Measurements from ENCODE around the gene OAS2. TPM values are rescaled to one million over a fixed set of nuclear protein-coding genes. Genes with fewer than 3 reads are reported as not detected.
A peak's percentile ranks its signal among the peaks of the same experiment; 100 is the strongest.

OAS2 gene
- polyA plus RNA-seq, 1 donor (not counting 4 experiments of a cell fraction or from before 2014, with no cell fraction given) = 92.7 TPM

GRCh38 chr12:112939761-112940381, 38.4 kb upstream of the OAS2 start:
- Histone ChIP-seq H3K27ac (ENCODE audit: control insufficient read depth, insufficient read depth, low read length) (no peak overlapping the region), H3K27me3 (ENCODE audit: control insufficient read depth, extremely low read depth, insufficient read depth, low read length) (no peaks in the 10 kb centered on the region), H4K20me1 (ENCODE audit: control insufficient read depth, extremely low read depth, insufficient read depth, low read length) (no peaks in the 10 kb centered on the region), H3K36me3 (ENCODE audit: control insufficient read depth in 2 of 2, extremely low read depth in 1 of 2, insufficient read depth in 2 of 2, low read length in 2 of 2) (peaks cover 8 to 26% of the 10 kb centered on the region in 2 experiments), H3K4me3 (ENCODE audit: control insufficient read depth in 2 of 3, extremely low read depth in 1 of 3, insufficient read depth in 2 of 3, low read depth in 1 of 3, low read length in 3 of 3) (peak overlapping the region in 2 of 3 experiments; percentile 66 to 82), H3K79me2 (ENCODE audit: control insufficient read depth, insufficient read depth, low read length) (peaks cover 43% of the 10 kb centered on the region), H2AFZ (ENCODE audit: control insufficient read depth, low read length) (no peak overlapping the region), H3K9ac (ENCODE audit: control insufficient read depth, extremely low read depth, insufficient read depth, low read length) (peak overlapping the region; percentile 88), H3K4me2 (ENCODE audit: control insufficient read depth, extremely low read depth, insufficient read depth, low read depth, low read length) (peak overlapping the region; percentile 93), H3K4me1 (ENCODE audit: control insufficient read depth, extremely low read depth, insufficient read depth, low read length) (peaks cover 38% of the 10 kb centered on the region), H3K9me1 (ENCODE audit: control insufficient read depth, extremely low read depth, insufficient read depth, low read length) (no peaks in the 10 kb centered on the region), H3K9me3 (ENCODE audit: control insufficient read depth, low read depth, low read length) (no peaks in the 10 kb centered on the region)
- no peak for FAIRE-seq
- dilution Hi-C loops (cut with MboI; ENCODE audit: extremely low pct_ligation_motif_present, low sequenced_read_pairs) = no loop called here
- DNase-seq (ENCODE audit: low read depth, low spot score) = no peak
- TF ChIP-seq CTCF (optimal IDR thresholded peaks at IDR 0.05 in 1 of 3, IDR thresholded peaks at IDR 0.05 in 1 of 3, conservative IDR thresholded peaks at IDR 0.05 in 1 of 3; ENCODE audit: extremely low read depth in 1 of 3, insufficient read depth in 2 of 3, low read length in 3 of 3) (peak in 1 of 3 experiments; percentile 7), EZH2 (IDR thresholded peaks at IDR 0.05; ENCODE audit: low read length) (no peak)

GRCh38 chr12:112941528-112942335, 36.6 kb upstream of the OAS2 start:
- H4K20me1 ChIP-seq (ENCODE audit: control insufficient read depth, extremely low read depth, insufficient read depth, low read length) = no peaks in the 10 kb centered on the region
- no peaks in the 10 kb centered on the region for H3K9me3 ChIP-seq (ENCODE audit: control insufficient read depth, low read depth, low read length)
- FAIRE-seq (no peak), DNase-seq (ENCODE audit: low read depth, low spot score) (no peak)
- no peak overlapping the region for H3K9ac ChIP-seq (ENCODE audit: control insufficient read depth, extremely low read depth, insufficient read depth, low read length)
- H3K9me1 ChIP-seq (ENCODE audit: control insufficient read depth, extremely low read depth, insufficient read depth, low read length) = no peaks in the 10 kb centered on the region
- peaks cover 26% of the 10 kb centered on the region for H3K4me1 ChIP-seq (ENCODE audit: control insufficient read depth, extremely low read depth, insufficient read depth, low read length)
- H3K36me3 ChIP-seq (ENCODE audit: control insufficient read depth in 2 of 2, extremely low read depth in 1 of 2, insufficient read depth in 2 of 2, low read length in 2 of 2) = peaks cover 11 to 29% of the 10 kb centered on the region in 2 experiments
- TF ChIP-seq CTCF (optimal IDR thresholded peaks at IDR 0.05 in 1 of 3, IDR thresholded peaks at IDR 0.05 in 1 of 3, conservative IDR thresholded peaks at IDR 0.05 in 1 of 3; ENCODE audit: extremely low read depth in 1 of 3, insufficient read depth in 2 of 3, low read length in 3 of 3) (no peak), EZH2 (IDR thresholded peaks at IDR 0.05; ENCODE audit: low read length) (no peak)
- H3K27me3 ChIP-seq (ENCODE audit: control insufficient read depth, extremely low read depth, insufficient read depth, low read length) = no peaks in the 10 kb centered on the region
- H2AFZ ChIP-seq (ENCODE audit: control insufficient read depth, low read length) = no peak overlapping the region
- dilution Hi-C loops (cut with MboI; ENCODE audit: extremely low pct_ligation_motif_present, low sequenced_read_pairs) = no loop called here
- no peak overlapping the region for H3K27ac ChIP-seq (ENCODE audit: control insufficient read depth, insufficient read depth, low read length)
- H3K4me3 ChIP-seq (ENCODE audit: control insufficient read depth in 2 of 3, extremely low read depth in 1 of 3, insufficient read depth in 2 of 3, low read depth in 1 of 3, low read length in 3 of 3) = no peak overlapping the region
- H3K79me2 ChIP-seq (ENCODE audit: control insufficient read depth, insufficient read depth, low read length) = peaks cover 43% of the 10 kb centered on the region
- no peak overlapping the region for H3K4me2 ChIP-seq (ENCODE audit: control insufficient read depth, extremely low read depth, insufficient read depth, low read depth, low read length)

Data from keratinocyte (primary cell).